CD4-positive, alpha-beta T cell treated with Interleukin-4 for 1 hour (primary cell): Measurements from ENCODE around the gene ZNF460.
"Not testable (repeated sequence)": the region's sequence is repeated elsewhere in the genome, so short reads cannot be mapped to it uniquely, and the experiment has no call there.

ENCODE experiments used
- DNase-seq, 2 donors: peaks; one replicate each; pipeline ENCODE4 v3.0.0-alpha.2; 2020 to 2022

The ZNF460 gene

GRCh38 chr19:57280165-57280961 lies at the start of gene ZNF460:
Gene ZNF460, plus strand, starts transcription at chr19:57280485. Its CDS starts 322 bp downstream, at chr19:57280807.
- DNase-seq = peak; percentile 97 to 98

- DNase-seq = no peak
These were observed 48.6 kb upstream of the ZNF460 start for GRCh38 chr19:57231686-57232085.

DNA sequence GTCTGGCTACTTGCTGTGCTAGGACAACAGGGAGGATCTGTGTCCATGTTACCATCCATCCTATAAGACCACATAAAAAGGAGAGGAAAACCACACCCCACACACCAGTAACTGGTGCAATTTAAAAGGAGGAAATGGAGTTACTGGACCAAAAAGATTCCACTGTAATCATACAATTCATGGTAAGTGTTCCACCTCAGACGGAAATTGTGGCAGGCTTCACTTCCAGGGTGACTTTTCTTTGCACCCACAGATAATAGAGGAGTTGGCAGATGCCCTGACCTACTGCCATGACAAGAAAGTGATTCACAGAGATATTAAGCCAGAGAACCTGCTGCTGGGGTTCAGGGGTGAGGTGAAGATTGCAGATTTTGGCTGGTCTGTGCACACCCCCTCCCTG lies 47.1 kb upstream of the ZNF460 start:
- no peak for DNase-seq

GRCh38 chr19:57239982-57240310 lies 40.3 kb upstream of the ZNF460 start:
- DNase-seq = no peak

GRCh38 chr19:57240311-57241090 lies 39.8 kb upstream of the ZNF460 start, which contains the start of gene ZNF805:
Gene ZNF805, plus strand, starts transcription at chr19:57240632. Its CDS starts 260 bp downstream, at chr19:57240892.
- DNase-seq = peak; percentile 97

- DNase-seq = no peak
These were observed 39.1 kb upstream of the ZNF460 start for GRCh38 chr19:57241176-57241575.

DNA sequence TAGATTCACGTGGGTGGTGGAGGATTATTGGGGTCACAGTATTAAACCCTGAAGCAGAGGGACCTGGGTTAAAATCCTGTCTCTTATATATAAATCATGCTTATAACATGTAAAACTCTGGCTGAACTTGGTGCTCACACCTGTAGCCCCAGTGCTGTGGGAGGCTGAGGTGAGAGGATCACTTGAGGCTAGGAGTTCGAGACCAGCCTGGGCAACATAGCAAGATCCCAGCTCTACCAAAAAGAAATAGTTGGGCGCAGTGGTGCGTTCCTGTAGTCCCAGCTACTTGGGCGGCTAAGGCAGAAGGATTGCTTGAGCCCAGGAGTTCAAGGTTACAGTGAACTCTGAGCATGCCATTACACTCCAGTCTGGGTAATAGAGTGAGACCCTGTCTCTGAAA lies 37.5 kb upstream of the ZNF460 start:
- DNase-seq = no peak

DNA sequence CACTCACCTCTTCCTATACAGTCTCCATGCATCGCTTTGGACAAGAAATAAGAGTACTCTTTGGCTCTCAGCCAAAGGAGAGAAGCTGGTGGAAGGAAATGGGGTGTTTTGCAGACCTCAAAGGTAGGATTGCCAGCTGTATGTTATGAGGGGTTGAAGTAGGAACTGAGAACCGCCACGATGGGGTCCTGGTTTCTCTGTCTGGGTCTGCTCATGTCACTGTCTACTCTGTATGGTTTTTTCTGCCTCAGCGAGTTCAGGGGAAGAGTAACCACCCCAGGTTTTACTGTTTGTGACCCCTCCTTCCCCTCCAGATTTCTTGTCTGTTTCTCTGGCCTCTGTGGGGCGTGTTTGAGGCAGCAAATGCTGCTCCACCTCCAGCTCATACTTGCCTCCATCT lies 35.8 kb upstream of the ZNF460 start:
- DNase-seq = no peak

DNA sequence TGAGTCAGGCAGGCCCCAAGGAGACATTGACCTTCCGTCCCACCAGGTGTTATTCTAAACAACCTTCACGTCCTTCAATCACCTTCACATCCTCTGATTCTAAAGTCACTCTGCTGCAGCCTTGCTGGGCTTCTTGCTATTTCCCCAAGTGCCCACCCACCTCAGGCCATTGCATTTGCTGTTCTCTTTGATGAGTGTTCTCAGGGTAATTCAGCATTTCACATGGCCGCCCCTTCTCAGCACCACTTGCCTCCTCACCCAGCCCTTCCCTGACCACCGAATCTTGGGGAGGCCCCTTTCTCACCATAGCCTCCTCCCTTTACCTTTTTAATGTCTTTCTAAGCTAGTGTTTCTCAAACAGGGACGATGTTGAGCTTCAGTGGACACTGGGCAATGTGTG lies 35.2 kb upstream of the ZNF460 start:
- no peak for DNase-seq

DNA sequence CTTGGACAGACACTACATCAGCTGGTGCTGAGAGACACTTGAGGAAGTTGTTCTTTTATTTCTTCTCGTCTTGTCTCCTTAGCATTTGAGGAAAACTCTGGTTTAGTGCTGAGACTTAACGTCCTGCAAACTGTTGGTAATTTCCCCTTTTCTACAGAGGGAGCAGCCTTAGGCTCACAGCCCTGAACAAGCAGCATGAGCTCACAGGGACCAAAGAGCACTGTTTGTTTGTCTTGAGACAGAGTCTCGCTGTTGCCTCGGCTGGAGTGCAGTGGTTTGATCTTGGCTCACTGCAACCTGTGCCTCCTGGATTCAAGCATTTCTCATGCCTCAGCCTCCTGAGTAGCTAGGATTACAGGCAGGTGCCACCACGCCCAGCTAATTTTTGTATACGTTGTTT lies 34.3 kb upstream of the ZNF460 start:
- no peak for DNase-seq

GRCh38 chr19:57248646-57249045 lies 31.6 kb upstream of the ZNF460 start:
- DNase-seq = no peak

DNA sequence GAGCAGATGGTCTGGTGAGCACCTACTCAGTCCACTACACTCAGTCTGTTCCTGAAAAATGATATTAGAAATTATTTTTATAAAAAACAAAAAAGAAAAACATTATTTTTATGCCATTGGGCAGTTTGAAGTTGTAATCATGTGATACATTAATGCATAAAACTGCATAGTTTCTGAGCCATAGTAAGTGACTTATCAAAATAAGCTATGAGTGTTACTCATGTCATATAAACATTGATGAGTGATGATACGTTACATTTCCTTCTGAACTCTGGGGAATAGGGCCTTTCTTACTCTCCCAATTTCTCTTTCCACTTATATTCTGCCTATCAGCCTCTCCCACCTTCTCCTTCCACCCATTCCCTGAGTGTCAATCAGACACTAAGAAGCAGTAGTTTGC lies 31.0 kb upstream of the ZNF460 start:
- no peak for DNase-seq

DNA sequence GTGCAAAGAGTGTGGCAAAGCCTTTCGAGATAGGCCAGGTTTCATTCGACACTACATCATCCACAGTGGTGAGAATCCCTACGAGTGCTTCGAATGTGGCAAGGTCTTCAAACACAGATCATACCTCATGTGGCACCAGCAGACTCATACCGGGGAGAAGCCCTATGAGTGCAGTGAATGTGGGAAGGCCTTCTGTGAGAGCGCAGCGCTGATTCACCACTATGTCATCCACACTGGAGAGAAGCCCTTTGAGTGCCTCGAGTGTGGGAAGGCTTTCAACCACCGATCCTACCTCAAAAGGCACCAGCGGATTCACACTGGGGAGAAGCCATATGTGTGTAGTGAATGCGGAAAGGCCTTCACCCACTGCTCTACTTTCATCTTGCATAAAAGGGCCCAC lies 26.5 kb upstream of the ZNF460 start:
- DNase-seq = not testable (repeated sequence)

- DNase-seq = no peak
These were observed 18.2 kb upstream of the ZNF460 start for GRCh38 chr19:57262044-57262443.

DNA sequence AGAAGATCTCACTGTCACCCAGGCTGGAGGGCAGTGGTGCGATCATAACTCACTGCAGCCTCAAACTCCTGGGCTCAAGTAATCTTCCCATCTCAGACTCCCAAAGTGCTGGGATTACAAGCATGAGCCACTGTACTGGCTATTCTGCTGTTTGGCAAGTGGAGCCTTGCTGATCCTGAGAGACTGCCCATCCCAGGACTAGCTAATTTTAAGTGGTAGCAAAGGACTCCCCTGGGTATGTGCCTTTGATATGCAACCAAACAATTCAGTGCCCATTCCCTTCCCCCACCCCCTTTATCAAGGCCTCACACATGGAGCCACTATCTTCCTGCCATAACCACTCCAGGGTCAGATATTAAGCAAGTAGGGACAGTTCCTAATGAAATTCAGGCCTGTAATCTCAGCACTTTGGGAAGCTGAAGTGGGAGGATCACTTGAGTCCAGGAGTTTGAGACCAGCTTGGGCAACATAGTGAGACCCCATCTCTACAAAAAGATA lies 17.0 kb upstream of the ZNF460 start:
- DNase-seq = no peak

DNA sequence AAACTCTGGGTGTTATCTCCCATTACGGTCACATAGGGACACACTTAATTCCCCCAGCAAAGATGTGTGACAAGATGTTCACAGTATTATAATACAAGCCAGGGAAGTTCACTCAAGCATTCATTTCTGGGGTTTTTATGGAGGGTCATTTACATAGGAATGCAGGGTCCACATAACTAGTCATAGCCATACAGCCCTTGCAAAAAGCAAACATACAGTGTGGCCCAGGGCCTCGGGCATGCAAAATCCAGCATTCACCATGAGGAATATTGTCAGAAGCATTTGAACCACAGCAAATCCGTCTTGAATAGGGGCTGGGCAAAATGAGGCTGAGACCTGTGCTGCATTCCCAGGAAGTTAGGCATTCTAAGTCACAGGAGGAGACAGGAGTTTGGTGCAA lies 13.0 kb upstream of the ZNF460 start:
- no peak for DNase-seq

DNA sequence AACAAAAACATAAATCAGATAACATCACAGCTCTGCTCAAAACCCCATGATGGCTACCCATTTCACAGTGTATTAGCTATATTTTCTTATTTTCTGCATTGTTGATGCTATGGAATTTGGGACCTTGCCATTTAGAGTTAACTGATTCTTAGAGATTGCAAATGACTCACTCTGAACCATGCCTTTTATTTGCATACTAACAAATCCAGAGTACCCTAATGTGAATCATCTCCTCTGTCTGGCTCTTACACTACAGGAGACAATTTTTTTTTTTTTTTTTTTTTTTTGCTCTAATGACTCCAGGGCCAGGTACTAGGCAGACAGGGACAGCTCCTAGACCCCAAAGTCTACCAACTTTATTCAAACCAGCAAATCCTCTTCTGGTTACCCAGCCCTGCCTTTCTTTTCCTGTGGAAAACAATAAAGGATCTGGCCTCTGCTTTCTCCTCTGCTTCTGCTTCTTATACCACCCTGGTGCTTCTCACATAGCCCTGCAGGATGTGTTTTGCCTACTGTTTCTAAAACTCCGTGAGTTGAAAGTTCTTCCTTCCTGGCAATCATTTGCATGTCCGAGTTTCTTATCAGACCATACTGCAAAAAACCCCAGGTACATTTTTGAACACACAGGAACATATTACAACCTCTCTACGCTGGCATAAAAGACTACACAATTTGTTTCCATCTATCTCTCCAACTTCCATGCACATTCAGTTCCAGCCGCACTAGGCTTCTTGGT lies 10.6 kb upstream of the ZNF460 start:
- DNase-seq = no peak

GRCh38 chr19:57271280-57271679 lies 9.0 kb upstream of the ZNF460 start:
- no peak for DNase-seq

- DNase-seq = no peak
These were observed 7.3 kb upstream of the ZNF460 start for GRCh38 chr19:57273014-57273413.

GRCh38 chr19:57276430-57276829 lies 3.9 kb upstream of the ZNF460 start:
- DNase-seq = no peak

GRCh38 chr19:57278481-57278880 lies 1.8 kb upstream of the ZNF460 start:
- not testable (repeated sequence) for DNase-seq

- peak; percentile 89 to 90 for DNase-seq
These were observed 694 bp upstream of the ZNF460 start for GRCh38 chr19:57279418-57280164.

GRCh38 chr19:57280962-57281400 lies 696 bp downstream of the ZNF460 start:
- peak; percentile 41 to 75 for DNase-seq
